SK-N-SH (cell line): Measurements from ENCODE around the gene NOLC1. TPM values are rescaled to one million over a fixed set of nuclear protein-coding genes. Genes with fewer than 3 reads are reported as not detected.

Experiments
- CTCF ChIA-PET: fragments of 300-600, 350-600 bp; formaldehyde crosslinking; extraction: SDS; loops from one replicate; lab custom pipeline; 2021; lab: Yijun Ruan, JAX
- POLR2A ChIA-PET: fragments of 350-600 bp; sonication (Branson Sonifier 250); formaldehyde crosslinking; extraction: SDS; loops from one replicate; lab custom pipeline; 2020; ENCODE audit warnings: antibody characterized with exemption, inconsistent platforms; lab: Yijun Ruan, JAX
- DNase-seq: peaks from one replicate; pipeline ENCODE4 v3.0.0; 2012
- H2AFZ ChIP-seq: fragments of 200-600 bp; sonication (generic); 2 replicates; pipeline ENCODE4 v1.8.1; 2016; ENCODE audit warnings: antibody characterized with exemption, mild to moderate bottlenecking, low read depth
- H3F3A ChIP-seq: fragments of 200-600 bp; sonication (generic); replicated peaks from 2 replicates; pipeline ENCODE3; 2016; ENCODE audit warnings: antibody characterized with exemption, mild to moderate bottlenecking; ENCODE audit not compliant: insufficient read depth
- H3K27ac ChIP-seq, 2 experiments: fragments of 200-500 bp in 1 of 2; fragments of 200-600 bp in 1 of 2; sonication (Bioruptor generic) in 1 of 2; sonication (generic), shearing (Covaris generic) in 1 of 2; 2 replicates each; pipeline versions ENCODE4 v1.5.1 to v1.6.1; 2014 to 2016; ENCODE audit warnings: low read depth in 2 of 2, inconsistent platforms in 1 of 2, low read length in 1 of 2, mild to moderate bottlenecking in 1 of 2, mixed read lengths in 1 of 2
- H3K27me3 ChIP-seq: fragments of 200-600 bp; sonication (generic), shearing (Covaris generic); 2 replicates; pipeline ENCODE4 v1.6.1; 2016; ENCODE audit warnings: mixed run types; ENCODE audit not compliant: insufficient read depth
- H3K36me3 ChIP-seq, 2 experiments: fragments of 200-500 bp in 1 of 2; fragments of 200-600 bp in 1 of 2; sonication (Bioruptor generic) in 1 of 2; sonication (generic) in 1 of 2; replicated peaks in 1 of 2; 2 replicates each; pipeline versions ENCODE3 to v1.5.1; 2014 to 2016; ENCODE audit warnings: low read length in 1 of 2, mild to moderate bottlenecking in 1 of 2; ENCODE audit not compliant: insufficient read depth in 2 of 2, control insufficient read depth in 1 of 2
- H3K4me1 ChIP-seq, 2 experiments: fragments of 200-500 bp in 1 of 2; fragments of 200-600 bp in 1 of 2; sonication (Bioruptor generic) in 1 of 2; sonication (generic), shearing (Covaris generic) in 1 of 2; 2 replicates each; pipeline versions ENCODE4 v1.5.1 to v1.6.1; 2014 to 2016; ENCODE audit warnings: low read depth in 1 of 2, low read length in 1 of 2, mixed run types in 1 of 2; ENCODE audit not compliant: insufficient read depth in 2 of 2, control insufficient read depth in 1 of 2
- H3K4me2 ChIP-seq: fragments of 200-600 bp; sonication (generic), shearing (Covaris generic); 2 replicates; pipeline ENCODE4 v1.6.1; 2017; ENCODE audit warnings: mixed run types
- H3K4me3 ChIP-seq, 2 experiments: fragments of 200-500 bp in 1 of 2; fragments of 200-600 bp in 1 of 2; sonication (Bioruptor generic) in 1 of 2; sonication (generic), shearing (Covaris generic) in 1 of 2; 2 replicates each; pipeline versions ENCODE4 v1.5.1 to v1.8.1; 2014 to 2016; ENCODE audit warnings: low read depth in 2 of 2, inconsistent platforms in 1 of 2, low read length in 1 of 2, mild to moderate bottlenecking in 1 of 2, mixed read lengths in 1 of 2, moderate library complexity in 1 of 2
- H3K79me2 ChIP-seq: fragments of 200-600 bp; sonication (generic); 2 replicates; pipeline ENCODE4 v1.8.1; 2017; ENCODE audit warnings: mild to moderate bottlenecking; ENCODE audit not compliant: insufficient read depth
- H3K9ac ChIP-seq: fragments of 200-600 bp; sonication (generic); 2 replicates; pipeline ENCODE4 v1.6.1; 2017; ENCODE audit warnings: mixed run types
- H3K9me2 ChIP-seq: fragments of 200-600 bp; sonication (generic); 2 replicates; pipeline ENCODE4 v1.6.1; 2017; ENCODE audit warnings: mixed run types
- H3K9me3 ChIP-seq: fragments of 200-600 bp; sonication (generic); 2 replicates; pipeline ENCODE4 v1.6.1; 2017; ENCODE audit warnings: mixed run types, mild to moderate bottlenecking, moderate library complexity
- H4K20me1 ChIP-seq: fragments of 200-600 bp; sonication (generic); 2 replicates; pipeline ENCODE4 v1.6.1; 2017; ENCODE audit warnings: mild to moderate bottlenecking, mixed run types; ENCODE audit not compliant: insufficient read depth
- CTCF ChIP-seq: fragments of 200-600 bp; sonication (generic); IDR thresholded peaks from 2 replicates; pipeline ENCODE4 v1.6.1; 2017; ENCODE audit warnings: antibody characterized with exemption, mild to moderate bottlenecking, moderate library complexity
- EZH2phosphoT487 ChIP-seq: fragments of 200-600 bp; sonication (generic); IDR thresholded peaks from 2 replicates; pipeline ENCODE4 v1.6.1; 2017; ENCODE audit warnings: low read depth, mixed run types, mild to moderate bottlenecking, antibody characterized with exemption, moderate library complexity, borderline replicate concordance
- FOXM1 ChIP-seq: IDR thresholded peaks from 2 replicates; pipeline ENCODE4 v1.4.0; 2012; ENCODE audit warnings: low read depth, mild to moderate bottlenecking
- IRF3 ChIP-seq: fragments of 150-350 bp; IDR thresholded peaks from 2 replicates; pipeline ENCODE4 v1.6.1; 2016; ENCODE audit warnings: mild to moderate bottlenecking, low read depth, low read length
- JUND ChIP-seq: IDR thresholded peaks from 2 replicates; pipeline ENCODE4 v1.4.0; 2012
- MAX ChIP-seq: IDR thresholded peaks from 2 replicates; pipeline ENCODE4 v1.4.0; 2012; ENCODE audit warnings: low read depth
- NRF1 ChIP-seq: IDR thresholded peaks from 2 replicates; pipeline ENCODE4 v1.6.1; 2012; ENCODE audit warnings: low read depth, mild to moderate bottlenecking, low read length
- PBX3 ChIP-seq: IDR thresholded peaks from 2 replicates; pipeline ENCODE4; 2012
- RFX5 ChIP-seq: IDR thresholded peaks from 2 replicates; pipeline ENCODE4 v1.6.1; 2012; ENCODE audit warnings: mild to moderate bottlenecking, improper control_type of control experiment, low read length
- RXRA ChIP-seq: IDR thresholded peaks from 2 replicates; pipeline ENCODE4 v1.4.0; 2012; ENCODE audit warnings: low read depth, mild to moderate bottlenecking, borderline replicate concordance
- SIN3A ChIP-seq: IDR thresholded peaks from 2 replicates; pipeline ENCODE4 v1.6.1; 2012; ENCODE audit warnings: low read depth, mild to moderate bottlenecking, low read length, moderate library complexity, borderline replicate concordance
- TAF1 ChIP-seq: IDR thresholded peaks from 2 replicates; pipeline ENCODE4 v1.6.1; 2012; ENCODE audit warnings: low read depth, mild to moderate bottlenecking, low read length, moderate library complexity, borderline replicate concordance
- YY1 ChIP-seq: IDR thresholded peaks from 2 replicates; pipeline ENCODE4 v1.4.0; 2012; ENCODE audit warnings: low read depth, mild to moderate bottlenecking
- ZBTB33 ChIP-seq: IDR thresholded peaks from 2 replicates; pipeline ENCODE4 v1.4.0; 2012; ENCODE audit warnings: low read depth, borderline replicate concordance
- WGBS: methylation state at CpG from one replicate; pipeline ENCODE4 v1.1.6; 2017; ENCODE audit warnings: low lambda C conversion rate; 5-methylcytosine and 5-hydroxymethylcytosine counted together
- polyA plus RNA-seq, 3 experiments: library from polyadenylated mRNA; depleted of rRNA; stranded (reverse); fragments of >200 nt; gene quantifications; 2 replicates each; pipeline ENCODE4 v1.2.3, GENCODE V29; 2012

NOLC1 gene
- polyA plus RNA-seq, 1 of the 3 experiments (the other 2 are of a cell fraction): 71.8 TPM

GRCh38 chr10:102185811-102186527, 33.8 kb downstream of the NOLC1 start:
- no peak overlapping the region for H3K9ac ChIP-seq
- ChIA-PET CTCF (interaction anchor here (1.1 to 2.1 kb wide), 5 partner anchors 10 to 213 kb away, joined by 3 to 7 read pairs (median 3); no protein-coding TSS in a partner anchor), POLR2A (interaction anchor here (0.6 kb wide), 1 partner anchor 83 kb away, joined by 3 read pairs; no protein-coding TSS in a partner anchor)
- no peak overlapping the region for H3K4me2 ChIP-seq
- no peak overlapping the region for H2AFZ ChIP-seq
- no peaks in the 10 kb centered on the region for H3K9me2 ChIP-seq
- H4K20me1 ChIP-seq: no peaks in the 10 kb centered on the region
- H3K9me3 ChIP-seq: no peaks in the 10 kb centered on the region
- no peak overlapping the region for H3K4me3 ChIP-seq
- no peaks in the 10 kb centered on the region for H3K79me2 ChIP-seq
- no peak overlapping the region for H3K27ac ChIP-seq
- no peaks in the 10 kb centered on the region for H3F3A ChIP-seq
- no peaks in the 10 kb centered on the region; a peak in 1 of 4 replicates for H3K4me1 ChIP-seq
- 56% methylated on average over 15 of the region's 15 CpGs for WGBS
- no peaks in the 10 kb centered on the region for H3K36me3 ChIP-seq
- DNase-seq: no peak
- TF ChIP-seq NRF1: no peak
- TF ChIP-seq SIN3A: no peak
- no peak for TF ChIP-seq IRF3
- TF ChIP-seq JUND: no peak
- no peak for TF ChIP-seq MAX
- no peak for TF ChIP-seq EZH2phosphoT487
- no peak for TF ChIP-seq CTCF
- no peak for TF ChIP-seq YY1
- no peak for TF ChIP-seq FOXM1
- H3K27me3 ChIP-seq: no peaks in the 10 kb centered on the region

GRCh38 chr10:102188298-102188940, 36.2 kb downstream of the NOLC1 start:
- no peak overlapping the region for H3K27ac ChIP-seq
- H3K9me3 ChIP-seq: no peaks in the 10 kb centered on the region
- no peak for DNase-seq
- no peak overlapping the region for H3K4me3 ChIP-seq
- no peaks in the 10 kb centered on the region; a peak in 1 of 4 replicates for H3K4me1 ChIP-seq
- H2AFZ ChIP-seq: no peak overlapping the region
- H3K4me2 ChIP-seq: no peak overlapping the region
- 33% methylated on average over 3 of the region's 3 CpGs for whole genome bisulfite sequencing
- H3K9ac ChIP-seq: no peak overlapping the region
- no peaks in the 10 kb centered on the region for H4K20me1 ChIP-seq
- TF ChIP-seq RXRA (no peak), SIN3A (no peak), RFX5 (no peak), TAF1 (no peak), ZBTB33 (no peak), PBX3 (no peak)
- H3K79me2 ChIP-seq: no peaks in the 10 kb centered on the region
- H3K9me2 ChIP-seq: no peaks in the 10 kb centered on the region
- H3K36me3 ChIP-seq: no peaks in the 10 kb centered on the region
- POLR2A ChIA-PET: interaction anchor here (0.5 kb wide), 1 partner anchor 342 kb away, joined by 4 read pairs; no protein-coding TSS in a partner anchor
- CTCF ChIA-PET: interaction anchor here (0.8 to 3.0 kb wide), 4 partner anchors 19 to 205 kb away, joined by 3 to 14 read pairs (median 4); partner anchors contain the start of gene ELOVL3
- no peaks in the 10 kb centered on the region for H3K27me3 ChIP-seq
- H3F3A ChIP-seq: no peaks in the 10 kb centered on the region
